OCI-LY3 (cell line): ENCODE measurements around the gene PTPRD.

Experiments
- EZH2phosphoT487 ChIP-seq: fragments of 200-600 bp; shearing (Covaris generic); IDR thresholded peaks from 2 replicates; pipeline ENCODE4 v1.6.1; 2018; ENCODE audit warnings: antibody characterized with exemption, mixed run types, low read depth
- TF ChIP-seq, protein P1 (sequence below): fragments of 200-600, 300-600 bp; sonication (generic); IDR thresholded peaks from 2 replicates; pipeline ENCODE4 v1.5.1; 2014; ENCODE audit warnings: antibody characterized with exemption, low read length, low read depth

DNA sequence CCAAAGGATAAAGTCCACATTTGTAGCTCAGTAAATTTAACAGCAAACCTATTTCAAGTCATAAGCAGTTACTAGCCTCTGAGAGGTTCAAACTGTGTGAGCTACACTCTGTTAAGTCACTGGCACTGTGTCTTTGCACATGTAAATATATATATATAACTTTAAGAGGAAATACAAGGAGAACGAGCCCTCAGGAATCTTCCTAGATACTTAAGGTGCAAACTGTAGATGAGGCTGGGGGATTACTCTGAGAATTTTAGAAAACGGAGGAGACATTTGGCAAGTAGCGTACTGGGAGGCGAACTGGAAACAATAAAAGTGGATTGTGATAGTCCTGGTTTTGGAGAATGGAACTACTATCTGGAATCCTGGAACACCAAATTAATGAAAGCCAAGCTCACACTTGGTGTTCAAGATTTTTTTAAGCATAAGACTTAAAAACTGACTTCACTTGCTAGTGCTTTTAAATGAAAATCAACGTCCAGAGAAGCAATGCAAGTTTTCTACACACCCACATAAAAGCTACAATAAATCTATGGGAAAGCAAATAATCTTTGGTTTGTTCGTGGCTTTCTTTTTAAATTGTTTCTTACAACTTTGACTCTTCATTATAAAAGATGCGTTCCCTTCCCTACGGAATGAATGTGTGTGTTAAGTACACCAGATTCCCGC is 1756.3 kb downstream of the PTPRD start:
- TF ChIP-seq, protein P1, sequence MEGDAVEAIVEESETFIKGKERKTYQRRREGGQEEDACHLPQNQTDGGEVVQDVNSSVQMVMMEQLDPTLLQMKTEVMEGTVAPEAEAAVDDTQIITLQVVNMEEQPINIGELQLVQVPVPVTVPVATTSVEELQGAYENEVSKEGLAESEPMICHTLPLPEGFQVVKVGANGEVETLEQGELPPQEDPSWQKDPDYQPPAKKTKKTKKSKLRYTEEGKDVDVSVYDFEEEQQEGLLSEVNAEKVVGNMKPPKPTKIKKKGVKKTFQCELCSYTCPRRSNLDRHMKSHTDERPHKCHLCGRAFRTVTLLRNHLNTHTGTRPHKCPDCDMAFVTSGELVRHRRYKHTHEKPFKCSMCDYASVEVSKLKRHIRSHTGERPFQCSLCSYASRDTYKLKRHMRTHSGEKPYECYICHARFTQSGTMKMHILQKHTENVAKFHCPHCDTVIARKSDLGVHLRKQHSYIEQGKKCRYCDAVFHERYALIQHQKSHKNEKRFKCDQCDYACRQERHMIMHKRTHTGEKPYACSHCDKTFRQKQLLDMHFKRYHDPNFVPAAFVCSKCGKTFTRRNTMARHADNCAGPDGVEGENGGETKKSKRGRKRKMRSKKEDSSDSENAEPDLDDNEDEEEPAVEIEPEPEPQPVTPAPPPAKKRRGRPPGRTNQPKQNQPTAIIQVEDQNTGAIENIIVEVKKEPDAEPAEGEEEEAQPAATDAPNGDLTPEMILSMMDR: no peak
- TF ChIP-seq EZH2phosphoT487: no peak
